GM23248 (cell line): ENCODE data around the gene SPTBN5. TPM values are rescaled to one million over a fixed set of nuclear protein-coding genes. Genes with fewer than 3 reads are reported as not detected.

Experiments used
- DNase-seq: peaks from one replicate; pipeline ENCODE4 v3.0.0-alpha.2; 2015
- H2AFZ ChIP-seq: fragments of 200-600 bp; sonication (generic); 2 replicates; pipeline ENCODE4 v1.6.1; 2016; ENCODE audit warnings: antibody characterized with exemption
- H3F3A ChIP-seq: fragments of 200-600 bp; sonication (generic); 2 replicates; pipeline ENCODE4 v1.6.1; 2016; ENCODE audit warnings: mild to moderate bottlenecking, antibody characterized with exemption, mixed run types; ENCODE audit not compliant: insufficient read depth
- H3K27ac ChIP-seq: fragments of 200-600 bp; sonication (generic); 2 replicates; pipeline ENCODE4 v1.5.1; 2016; ENCODE audit warnings: mild to moderate bottlenecking
- H3K27me3 ChIP-seq: fragments of 200-600 bp; sonication (generic); replicated peaks from 2 replicates; pipeline ENCODE4 v1.6.1; 2016; ENCODE audit warnings: mild to moderate bottlenecking; ENCODE audit not compliant: insufficient read depth
- H3K36me3 ChIP-seq: fragments of 200-600 bp; sonication (generic); 2 replicates; pipeline ENCODE4 v1.6.1; 2016; ENCODE audit warnings: low read depth, mild to moderate bottlenecking
- H3K4me1 ChIP-seq: fragments of 200-600 bp; sonication (generic); 2 replicates; pipeline ENCODE4 v1.6.1; 2016; ENCODE audit warnings: mild to moderate bottlenecking; ENCODE audit not compliant: insufficient read depth
- H3K4me2 ChIP-seq: fragments of 200-600 bp; sonication (generic); one replicate; pipeline ENCODE4 v1.6.1; 2016; ENCODE audit warnings: mild to moderate bottlenecking; ENCODE audit not compliant: unreplicated experiment
- H3K4me3 ChIP-seq: fragments of 200-600 bp; sonication (generic); 2 replicates; pipeline ENCODE4 v1.5.1; 2016; ENCODE audit warnings: mild to moderate bottlenecking
- H3K79me2 ChIP-seq: fragments of 200-600 bp; sonication (generic); 2 replicates; pipeline ENCODE4 v1.6.1; 2016; ENCODE audit warnings: mild to moderate bottlenecking; ENCODE audit not compliant: insufficient read depth
- H3K9ac ChIP-seq: fragments of 200-600 bp; sonication (generic); 2 replicates; pipeline ENCODE4 v1.6.1; 2016; ENCODE audit warnings: mild to moderate bottlenecking
- H3K9me2 ChIP-seq: fragments of 200-600 bp; sonication (generic); 2 replicates; pipeline ENCODE4 v1.6.1; 2016; ENCODE audit warnings: mixed run types, mild to moderate bottlenecking, moderate library complexity; ENCODE audit not compliant: insufficient read depth
- H3K9me3 ChIP-seq: fragments of 200-600 bp; sonication (generic); one replicate; pipeline ENCODE4 v1.6.1; 2017; ENCODE audit warnings: low read depth
- H4K20me1 ChIP-seq: fragments of 200-600 bp; sonication (generic); 2 replicates; pipeline ENCODE4 v1.6.0; 2016; ENCODE audit not compliant: insufficient read depth
- EZH2 ChIP-seq: fragments of 200-600 bp; sonication (generic); IDR thresholded peaks from 2 replicates; pipeline ENCODE4 v1.6.1; 2018; ENCODE audit warnings: antibody characterized with exemption, mild to moderate bottlenecking; ENCODE audit not compliant: insufficient read depth, poor library complexity, severe bottlenecking
- EZH2phosphoT487 ChIP-seq: fragments of 200-600 bp; sonication (generic); IDR thresholded peaks from 2 replicates; pipeline ENCODE4 v1.6.1; 2018; ENCODE audit warnings: antibody characterized with exemption, moderate library complexity, mild to moderate bottlenecking, low read depth; ENCODE audit not compliant: insufficient read depth
- WGBS, 2 experiments: methylation state at CpG; one replicate each; pipeline ENCODE4 v1.1.6; 2015 to 2017; ENCODE audit warnings: low lambda C conversion rate in 2 of 2, low coverage in 1 of 2; ENCODE audit errors: missing lambda C conversion rate in 2 of 2; 5-methylcytosine and 5-hydroxymethylcytosine counted together
- in situ Hi-C: fragments of 300-500 bp; cut with MboI; formaldehyde crosslinking; loops from 2 replicates; pipeline ENCODE4 v1.15.0; 2020
- polyA plus RNA-seq: library from polyadenylated mRNA; unstranded; fragments of >200 nt; fragmentation: Nextera tagmentation; extraction: Ambion mirVana; gene quantifications from 2 replicates; pipeline ENCODE4 v1.2.1, GENCODE V29; 2016
- total RNA-seq: library from RNA; depleted of rRNA; stranded (reverse); fragments of >200 nt; shearing (Covaris generic); gene quantifications from 2 replicates; pipeline ENCODE4 v1.2.3, GENCODE V29; 2014

SPTBN5 gene
- total and polyA plus RNA-seq, 2 experiments from 2014 or later, result 0.03 to 0.11 TPM

GRCh38 chr15:41825572-41826535 lies 68.0 kb downstream of the SPTBN5 start:
- no peaks in the 10 kb centered on the region for H3K27me3 ChIP-seq
- no peak overlapping the region for H3K4me3 ChIP-seq
- H3K79me2 ChIP-seq, result no peaks in the 10 kb centered on the region
- H3K4me1 ChIP-seq, result no peaks in the 10 kb centered on the region; the same call in 1 of the 2 replicates
- no peaks in the 10 kb centered on the region for H3K36me3 ChIP-seq
- no peak overlapping the region for H3K27ac ChIP-seq
- in situ Hi-C loops, result no loop called here
- no peak overlapping the region for H3K4me2 ChIP-seq
- no peaks in the 10 kb centered on the region for H3F3A ChIP-seq
- H3K9me2 ChIP-seq, result no peaks in the 10 kb centered on the region
- no peak for DNase-seq
- no peak overlapping the region for H3K9ac ChIP-seq
- no peaks in the 10 kb centered on the region for H3K9me3 ChIP-seq
- 70 to 75% methylated on average over 13 of the region's 13 CpGs for WGBS, 2 experiments
- no peaks in the 10 kb centered on the region for H4K20me1 ChIP-seq
- TF ChIP-seq EZH2 (no peak), EZH2phosphoT487 (no peak)
- H2AFZ ChIP-seq, result no peak overlapping the region

DNA sequence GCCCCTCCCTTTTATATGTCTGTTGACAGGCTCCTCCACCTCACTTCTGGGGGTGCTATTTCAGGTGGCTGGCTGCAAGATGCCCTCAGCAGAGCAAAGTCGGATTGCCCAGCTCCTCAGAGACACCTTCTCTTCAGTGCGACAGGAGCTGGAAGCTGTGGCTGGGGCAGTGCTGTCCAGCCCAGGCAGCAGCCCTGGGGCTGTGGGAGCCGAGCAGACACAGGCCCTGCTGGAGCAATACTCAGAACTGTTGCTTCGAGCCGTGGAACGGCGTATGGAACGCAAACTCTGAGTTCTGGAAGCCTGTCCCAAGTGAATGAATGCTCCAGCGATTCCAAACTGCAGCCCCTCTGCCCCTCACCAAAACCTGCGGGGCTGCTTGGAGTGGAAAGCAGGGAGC lies 68.7 kb downstream of the SPTBN5 start:
- no peak for DNase-seq
- Histone ChIP-seq H4K20me1 (no peaks in the 10 kb centered on the region), H3K4me1 (no peaks in the 10 kb centered on the region; the same call in 1 of the 2 replicates), H3F3A (no peaks in the 10 kb centered on the region), H3K27me3 (no peaks in the 10 kb centered on the region), H3K4me2 (no peak overlapping the region), H3K9me2 (no peaks in the 10 kb centered on the region), H3K4me3 (no peak overlapping the region), H3K9me3 (no peaks in the 10 kb centered on the region), H2AFZ (no peak overlapping the region), H3K27ac (no peak overlapping the region), H3K9ac (no peak overlapping the region), H3K79me2 (no peaks in the 10 kb centered on the region), H3K36me3 (no peaks in the 10 kb centered on the region)
- in situ Hi-C loops, result no loop called here
- TF ChIP-seq EZH2phosphoT487 (no peak), EZH2 (no peak)
- WGBS, 2 experiments, result 85 to 86% methylated on average over 10 of the region's 10 CpGs

- H3K4me3 ChIP-seq, result no peak overlapping the region
- H3K79me2 ChIP-seq, result no peaks in the 10 kb centered on the region
- TF ChIP-seq EZH2 (no peak), EZH2phosphoT487 (no peak)
- H3K27me3 ChIP-seq, result no peaks in the 10 kb centered on the region
- H3K36me3 ChIP-seq, result no peaks in the 10 kb centered on the region
- no peak overlapping the region for H3K9ac ChIP-seq
- no peaks in the 10 kb centered on the region for H3K9me3 ChIP-seq
- no peak for DNase-seq
- no peaks in the 10 kb centered on the region; the same call in 1 of the 2 replicates for H3K4me1 ChIP-seq
- no peak overlapping the region for H3K27ac ChIP-seq
- in situ Hi-C loops, result loop anchor here (5.0 kb wide), 1 partner anchor 52 kb away; the partner anchor contains the start of gene MAPKBP1
- H4K20me1 ChIP-seq, result no peaks in the 10 kb centered on the region
- no peaks in the 10 kb centered on the region for H3F3A ChIP-seq
- H3K4me2 ChIP-seq, result no peak overlapping the region
- 91 to 92% methylated on average over 19 of the region's 19 CpGs for WGBS, 2 experiments
- no peaks in the 10 kb centered on the region for H3K9me2 ChIP-seq
- H2AFZ ChIP-seq, result no peak overlapping the region
Measured at GRCh38 chr15:41824062-41824745, 69.6 kb downstream of the SPTBN5 start.

- no peak for TF ChIP-seq EZH2phosphoT487
- no peak for TF ChIP-seq EZH2
Measured at GRCh38 chr15:41823502-41823901, 70.4 kb downstream of the SPTBN5 start.

More at GRCh38 chr15:41823502-41823901, 70.4 kb downstream of the SPTBN5 start:
- H3K79me2 ChIP-seq, result no peaks in the 10 kb centered on the region
- H4K20me1 ChIP-seq, result no peaks in the 10 kb centered on the region
- H3K9ac ChIP-seq, result no peak overlapping the region
- no peaks in the 10 kb centered on the region for H3K9me3 ChIP-seq
- H3K36me3 ChIP-seq, result no peaks in the 10 kb centered on the region
- DNase-seq, result no peak
- H3F3A ChIP-seq, result no peaks in the 10 kb centered on the region
- no peak overlapping the region for H3K4me3 ChIP-seq
- H3K4me2 ChIP-seq, result no peak overlapping the region
- 89 to 95% methylated on average over 11 of the region's 11 CpGs for WGBS, 2 experiments
- H2AFZ ChIP-seq, result no peak overlapping the region
- no peaks in the 10 kb centered on the region for H3K4me1 ChIP-seq
- no peak overlapping the region for H3K27ac ChIP-seq
- H3K27me3 ChIP-seq, result no peaks in the 10 kb centered on the region
- in situ Hi-C loops, result loop anchor here (5.0 kb wide), 1 partner anchor 51 kb away; the partner anchor contains the start of gene MAPKBP1
- H3K9me2 ChIP-seq, result no peaks in the 10 kb centered on the region
